HG02840 (cell line): ENCODE data around the gene PDK3.

ENCODE experiments used
- ATAC-seq: cut with Tn5 transposase; IDR thresholded peaks from one replicate; pipeline ENCODE4 v1.9.1; 2021; ENCODE audit warnings: mild to moderate bottlenecking, moderate library complexity, moderate number of reproducible peaks; ENCODE audit not compliant: unreplicated experiment, low FRiP score

The PDK3 gene

GRCh38 chrX:24480400-24480865 lies 15.3 kb downstream of the PDK3 start:
- peak; percentile 24 for ATAC-seq

DNA sequence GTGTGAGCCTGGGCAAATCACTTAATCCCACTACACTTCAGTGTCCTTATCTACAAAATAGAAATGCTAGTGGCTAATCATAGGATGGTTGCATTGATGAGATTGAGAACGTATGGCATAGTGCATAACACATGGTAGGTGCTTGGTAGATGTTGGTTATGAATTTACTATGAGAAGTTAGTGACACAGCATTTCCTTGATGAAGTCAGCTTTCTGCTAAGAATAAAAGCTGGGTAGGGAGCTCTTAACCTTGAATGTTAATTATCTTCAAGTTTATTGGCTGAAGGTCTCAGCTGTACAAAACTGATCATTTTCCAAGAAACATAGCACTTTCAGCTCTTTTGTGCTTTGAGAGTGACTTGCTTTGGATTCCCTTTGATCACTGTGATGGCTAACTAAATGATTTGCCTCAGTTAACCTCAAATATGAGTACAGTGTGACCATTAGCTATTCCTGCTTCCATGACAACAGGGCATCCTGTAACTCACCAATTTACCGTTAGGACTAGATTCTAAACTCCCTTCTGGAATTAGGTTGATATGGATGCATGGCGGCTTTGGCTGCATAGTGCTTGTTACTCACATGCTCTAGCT lies 17.8 kb downstream of the PDK3 start:
- no peak for ATAC-seq

DNA sequence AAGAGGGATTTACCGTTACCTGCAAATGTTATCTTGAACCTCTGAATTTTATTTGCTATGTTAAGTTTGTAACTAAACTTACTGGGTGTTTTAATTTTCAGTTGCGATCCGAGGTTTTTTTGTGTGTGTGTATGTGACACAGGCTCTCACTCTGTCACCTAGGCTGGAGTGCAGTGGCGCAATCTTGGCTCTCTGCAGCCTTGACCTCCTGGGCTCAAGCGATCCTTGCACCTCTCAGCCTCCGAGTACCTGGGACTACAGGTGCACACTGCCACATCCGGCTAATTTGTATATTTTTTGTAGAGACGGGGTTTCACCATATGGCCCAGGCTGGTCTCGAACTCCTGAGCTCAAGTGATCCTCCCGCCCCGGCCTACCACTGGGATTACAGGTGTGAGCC lies 18.5 kb downstream of the PDK3 start:
- no peak for ATAC-seq

GRCh38 chrX:24485323-24485722 lies 20.2 kb downstream of the PDK3 start:
- ATAC-seq: no peak

DNA sequence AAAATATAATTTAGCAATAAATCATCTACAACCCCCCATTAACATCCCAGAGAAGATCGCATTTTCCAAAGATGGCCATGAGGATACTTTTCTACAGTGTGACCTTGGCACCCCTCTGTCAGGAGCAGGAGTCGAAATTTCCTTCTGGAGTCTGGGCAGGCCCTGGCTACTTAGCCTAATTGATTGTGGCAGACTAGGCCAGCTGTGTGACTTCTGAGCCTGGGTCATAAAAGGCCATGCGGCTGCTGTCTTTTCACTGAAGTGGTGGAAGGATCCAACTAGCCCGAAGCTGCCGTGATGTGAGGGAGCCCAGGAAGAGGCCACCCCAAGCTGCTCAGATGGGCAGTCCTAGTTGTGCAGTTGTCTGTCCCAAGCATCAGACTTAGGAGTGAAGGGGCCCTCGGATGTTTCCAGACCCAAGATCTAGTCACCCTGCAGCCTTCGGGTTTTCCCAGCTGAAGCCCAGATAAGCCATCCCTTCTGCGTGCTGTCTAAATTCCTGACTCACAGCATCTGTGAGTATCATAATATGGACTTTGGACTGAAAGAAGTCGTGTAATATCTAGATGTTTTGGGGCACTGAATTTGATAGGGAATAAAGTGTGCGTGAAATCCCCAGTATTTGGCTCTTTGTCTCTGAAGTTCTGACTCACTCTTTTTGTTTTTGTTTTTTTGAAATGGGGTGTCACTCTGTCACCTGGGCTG lies 21.0 kb downstream of the PDK3 start:
- ATAC-seq: no peak

- no peak for ATAC-seq
Observed at GRCh38 chrX:24487571-24487970, 22.5 kb downstream of the PDK3 start.

GRCh38 chrX:24491741-24492140 lies 26.7 kb downstream of the PDK3 start:
- no peak for ATAC-seq

GRCh38 chrX:24493740-24494581 lies 28.9 kb downstream of the PDK3 start:
- ATAC-seq: no peak

DNA sequence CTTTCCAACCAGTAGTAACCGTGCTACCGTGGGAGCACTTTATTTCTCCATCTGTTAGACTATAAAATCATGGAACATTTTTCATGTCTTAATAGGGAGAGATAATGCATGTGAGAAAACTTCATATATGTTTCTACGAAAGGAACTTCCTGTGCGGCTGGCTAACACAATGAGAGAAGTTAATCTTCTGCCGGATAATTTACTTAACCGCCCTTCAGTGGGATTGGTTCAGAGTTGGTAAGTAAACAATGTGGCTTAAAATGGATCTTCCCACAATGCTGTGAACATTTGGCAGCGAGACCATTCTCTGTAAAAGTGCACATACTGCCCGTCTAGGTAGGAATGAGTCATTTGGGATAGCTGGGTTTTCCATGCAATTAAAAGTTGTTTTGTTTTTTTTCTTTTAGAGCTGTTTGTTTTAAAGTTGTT lies 29.6 kb downstream of the PDK3 start:
- no peak for ATAC-seq

DNA sequence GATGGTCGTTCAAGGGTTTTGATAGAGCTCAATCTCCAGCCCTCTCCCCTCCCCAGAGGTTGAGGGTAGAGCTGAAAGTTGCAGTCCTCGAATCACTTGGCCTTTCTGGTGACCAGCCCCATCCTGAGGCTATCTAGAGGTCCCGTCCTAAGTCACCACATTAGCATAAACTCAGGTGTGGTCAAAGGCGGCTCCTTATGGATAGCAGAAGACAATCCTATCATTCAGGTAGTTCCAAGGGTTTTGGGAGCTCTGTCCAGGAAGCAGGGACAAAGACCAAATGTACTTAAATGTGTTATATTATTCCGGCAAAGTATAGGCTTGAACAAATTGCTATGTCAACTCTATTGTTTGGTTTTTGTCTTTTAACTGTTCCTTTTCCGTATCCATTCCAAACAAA lies 30.6 kb downstream of the PDK3 start:
- ATAC-seq: no peak

DNA sequence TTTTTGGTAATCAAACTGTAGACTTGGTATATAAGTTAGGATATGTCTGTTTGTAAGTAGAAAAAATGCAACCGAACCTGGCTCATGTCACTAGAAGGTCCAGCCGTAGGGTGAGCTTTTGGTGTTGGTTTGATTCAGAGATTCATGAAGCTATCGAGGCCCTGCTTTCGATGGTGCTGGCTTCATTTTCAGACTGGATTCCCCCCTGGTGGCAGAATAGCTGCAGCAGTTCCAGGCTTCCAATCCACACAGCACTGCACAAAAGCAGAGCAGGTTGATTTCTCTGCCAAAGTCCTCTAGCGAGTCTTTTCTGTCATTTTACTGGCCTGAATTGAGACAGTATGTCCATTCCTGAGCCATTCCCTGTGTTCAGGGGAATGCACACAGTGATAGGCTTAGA lies 33.1 kb downstream of the PDK3 start:
- no peak for ATAC-seq

- ATAC-seq: no peak
Observed at GRCh38 chrX:24498975-24499374, 33.9 kb downstream of the PDK3 start.

DNA sequence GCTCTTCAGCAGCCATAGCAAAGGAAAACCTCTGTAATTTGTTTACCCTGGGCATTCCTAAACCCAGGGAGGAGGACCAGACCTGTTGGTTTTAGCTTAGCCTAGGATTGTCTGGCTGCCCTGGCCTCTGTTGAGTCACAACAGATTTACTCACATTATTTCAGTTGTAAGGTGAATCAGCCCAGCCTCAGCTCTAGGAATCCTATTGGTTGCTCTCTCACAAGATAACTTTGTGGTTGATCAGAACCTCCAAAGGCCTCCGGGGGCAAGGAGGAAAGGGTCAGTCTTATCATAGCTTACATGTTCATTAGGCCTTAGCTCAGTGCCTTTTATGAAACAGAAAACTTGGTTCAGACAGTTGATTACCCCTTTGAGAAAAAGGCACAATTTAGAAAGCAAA lies 41.0 kb downstream of the PDK3 start:
- ATAC-seq: no peak

GRCh38 chrX:24508375-24508774 lies 43.3 kb downstream of the PDK3 start:
- no peak for ATAC-seq

GRCh38 chrX:24513416-24513815 lies 48.3 kb downstream of the PDK3 start:
- peak; percentile 91 for ATAC-seq

- no peak for ATAC-seq
Observed at GRCh38 chrX:24515447-24515846, 50.4 kb downstream of the PDK3 start.

- ATAC-seq: no peak
Observed at GRCh38 chrX:24520472-24520871, 55.4 kb downstream of the PDK3 start.

GRCh38 chrX:24525455-24525854 lies 60.4 kb downstream of the PDK3 start:
- no peak for ATAC-seq

GRCh38 chrX:24526616-24527015 lies 61.5 kb downstream of the PDK3 start:
- ATAC-seq: no peak

GRCh38 chrX:24528605-24529004 lies 63.5 kb downstream of the PDK3 start:
- no peak for ATAC-seq

- ATAC-seq: no peak
Observed at GRCh38 chrX:24536551-24536950, 71.5 kb downstream of the PDK3 start.
